OCI-LY1 (cell line): ENCODE results near the gene CDH23.

Experiments used
- EZH2 ChIP-seq: fragments of 200-600 bp; sonication (generic), shearing (Covaris generic); IDR thresholded peaks from 2 replicates; pipeline ENCODE4 v1.8.0; 2017; ENCODE audit warnings: borderline replicate concordance, mixed run types, mild to moderate bottlenecking, antibody characterized with exemption, low read length, moderate library complexity, mixed read lengths
- TF ChIP-seq, protein P1 (sequence below): fragments of 200-600 bp; sonication (generic), shearing (Covaris generic); IDR thresholded peaks from 2 replicates; pipeline ENCODE4 v1.5.1; 2017; ENCODE audit warnings: mild to moderate bottlenecking, antibody characterized with exemption, low read length, moderate library complexity, mixed read lengths

DNA sequence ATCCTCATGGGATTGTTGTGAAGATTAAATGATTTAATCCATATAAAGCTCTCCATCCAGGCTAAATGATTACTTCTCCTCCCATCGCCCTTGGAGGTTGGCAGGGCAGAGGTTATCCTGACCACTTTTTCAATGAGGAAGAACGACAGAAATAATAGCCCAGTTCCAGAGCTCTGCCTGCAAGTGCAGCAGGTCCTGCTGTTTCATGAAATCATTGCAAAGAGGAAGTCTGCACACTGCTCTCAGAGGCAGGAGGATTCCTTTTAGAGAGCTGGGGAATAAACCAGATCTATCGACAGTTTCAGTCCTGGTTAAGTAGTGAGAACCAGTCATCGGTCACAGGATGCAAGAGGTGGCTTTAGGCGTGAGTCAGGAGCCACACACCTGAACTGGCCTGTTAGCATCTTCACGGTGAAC is 25.0 kb upstream of the CDH23 start:
- TF ChIP-seq, protein P1, sequence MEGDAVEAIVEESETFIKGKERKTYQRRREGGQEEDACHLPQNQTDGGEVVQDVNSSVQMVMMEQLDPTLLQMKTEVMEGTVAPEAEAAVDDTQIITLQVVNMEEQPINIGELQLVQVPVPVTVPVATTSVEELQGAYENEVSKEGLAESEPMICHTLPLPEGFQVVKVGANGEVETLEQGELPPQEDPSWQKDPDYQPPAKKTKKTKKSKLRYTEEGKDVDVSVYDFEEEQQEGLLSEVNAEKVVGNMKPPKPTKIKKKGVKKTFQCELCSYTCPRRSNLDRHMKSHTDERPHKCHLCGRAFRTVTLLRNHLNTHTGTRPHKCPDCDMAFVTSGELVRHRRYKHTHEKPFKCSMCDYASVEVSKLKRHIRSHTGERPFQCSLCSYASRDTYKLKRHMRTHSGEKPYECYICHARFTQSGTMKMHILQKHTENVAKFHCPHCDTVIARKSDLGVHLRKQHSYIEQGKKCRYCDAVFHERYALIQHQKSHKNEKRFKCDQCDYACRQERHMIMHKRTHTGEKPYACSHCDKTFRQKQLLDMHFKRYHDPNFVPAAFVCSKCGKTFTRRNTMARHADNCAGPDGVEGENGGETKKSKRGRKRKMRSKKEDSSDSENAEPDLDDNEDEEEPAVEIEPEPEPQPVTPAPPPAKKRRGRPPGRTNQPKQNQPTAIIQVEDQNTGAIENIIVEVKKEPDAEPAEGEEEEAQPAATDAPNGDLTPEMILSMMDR, result no peak
- TF ChIP-seq EZH2, result no peak
